GM15510 (cell line): ENCODE results near the gene CAMTA1.

ENCODE experiments used
- POLR2A ChIP-seq: IDR thresholded peaks from 3 replicates; pipeline ENCODE4 v1.6.1; 2011; ENCODE audit warnings: borderline replicate concordance; ENCODE audit not compliant: insufficient read length; ENCODE audit errors: extremely low read depth

Gene CAMTA1

GRCh38 chr1:7429290-7429689 is 644.0 kb downstream of the CAMTA1 start:
- TF ChIP-seq POLR2A = no peak

DNA sequence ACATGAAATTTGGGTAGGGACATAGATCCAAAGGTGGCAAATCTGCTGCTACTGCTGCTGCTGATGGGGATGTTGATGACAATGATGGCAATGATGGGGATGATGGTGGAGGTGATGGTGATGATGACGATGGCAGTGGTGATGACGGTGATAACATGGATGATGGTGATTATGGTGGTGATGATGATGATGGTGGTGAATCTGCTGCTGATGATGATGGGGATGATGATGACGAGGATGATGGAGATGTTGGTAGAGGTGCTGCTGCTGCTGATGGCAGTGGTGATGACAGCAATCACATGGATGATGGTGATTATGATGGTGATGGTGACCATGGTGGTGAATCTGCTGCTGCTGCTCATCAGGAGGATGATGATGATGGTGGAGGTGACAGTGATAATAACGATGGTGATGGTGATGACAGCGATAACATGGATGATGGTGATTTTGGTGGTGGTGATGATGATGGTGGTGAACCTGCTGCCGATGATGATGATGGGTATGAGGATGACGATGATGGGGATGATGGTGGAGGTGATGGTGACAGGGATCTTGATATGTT is 644.9 kb downstream of the CAMTA1 start:
- TF ChIP-seq POLR2A = no peak

DNA sequence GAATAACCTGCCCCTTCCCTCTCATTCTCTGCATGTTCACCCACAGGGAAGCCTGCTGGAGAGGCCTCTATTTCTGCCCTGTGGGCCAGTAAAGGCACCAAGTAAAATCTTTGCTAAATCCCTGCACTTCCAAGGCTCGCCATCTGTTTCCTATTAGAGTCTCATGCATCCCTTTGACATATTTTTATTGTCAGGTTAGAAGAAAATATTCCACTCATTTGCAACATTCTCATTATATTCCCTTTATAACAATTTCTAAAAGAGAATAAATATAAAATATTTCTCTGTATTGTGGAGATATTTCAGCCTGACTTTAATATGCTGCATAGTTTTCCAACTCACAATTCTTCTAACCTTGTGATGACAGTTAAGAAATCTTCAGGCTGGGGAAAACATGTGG is 645.4 kb downstream of the CAMTA1 start:
- TF ChIP-seq POLR2A = no peak

DNA sequence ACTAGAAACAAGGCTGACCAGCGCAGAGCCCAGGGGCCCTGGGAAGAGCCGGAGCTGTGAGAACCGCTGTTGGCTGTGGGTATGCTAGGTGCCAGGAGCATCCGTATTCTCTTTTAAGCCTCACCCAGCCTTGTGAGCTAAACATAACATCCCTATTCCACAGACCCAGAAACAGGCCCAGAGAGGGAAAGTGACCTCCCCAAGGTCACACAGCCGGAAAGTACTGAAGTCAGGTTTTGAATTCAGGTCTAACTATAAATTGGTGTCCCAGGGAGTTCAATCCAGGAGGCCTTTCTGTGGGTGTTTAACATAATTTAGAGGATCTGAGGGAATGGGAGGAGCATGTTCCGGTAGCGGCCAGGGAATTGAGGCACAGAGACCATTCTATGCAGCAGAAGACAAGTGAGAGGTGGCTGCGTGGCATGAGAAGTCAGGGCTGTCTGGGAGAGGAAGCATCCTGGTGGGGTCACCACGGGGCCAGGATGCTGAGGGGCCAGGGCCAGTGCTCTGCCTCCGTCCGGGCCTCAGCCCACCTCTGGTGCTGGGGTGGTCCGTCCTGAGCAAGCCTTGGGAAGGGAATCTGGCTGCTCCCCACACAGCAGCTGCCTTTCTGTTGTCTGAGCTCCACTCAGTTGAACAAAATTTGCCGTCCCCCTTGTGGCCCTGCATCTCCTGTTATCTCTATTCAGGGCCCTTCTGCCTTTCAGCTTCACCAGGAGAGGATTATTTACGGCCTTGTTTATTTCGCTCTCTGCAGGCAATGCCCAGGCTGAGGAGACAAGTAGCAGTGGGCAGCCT is 647.0 kb downstream of the CAMTA1 start:
- no peak for TF ChIP-seq POLR2A

DNA sequence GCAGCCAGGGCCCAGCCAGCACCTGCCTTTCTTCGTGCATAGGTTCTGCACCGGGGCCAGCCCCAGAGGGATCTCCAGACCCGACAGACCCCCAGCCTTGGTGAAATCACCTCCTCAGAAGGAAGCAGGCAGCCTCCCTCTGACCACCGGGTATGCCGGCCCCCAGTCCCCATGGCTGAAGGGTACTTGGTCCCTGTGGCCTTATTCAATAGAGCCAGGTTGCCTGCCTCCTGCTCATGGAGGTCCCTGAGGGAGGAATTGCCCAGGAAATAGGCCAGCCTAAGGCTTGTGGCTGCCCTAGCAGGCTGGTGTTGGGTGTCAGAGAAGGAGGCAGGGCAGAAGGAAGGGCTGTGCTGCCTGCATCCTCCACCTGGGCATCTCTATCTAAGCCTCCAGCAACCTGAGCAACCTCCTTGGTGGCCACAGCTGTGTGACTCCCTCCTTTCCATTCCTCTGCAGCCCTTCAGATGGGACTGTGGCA is 647.7 kb downstream of the CAMTA1 start:
- no peak for TF ChIP-seq POLR2A

GRCh38 chr1:7434566-7434965 is 649.3 kb downstream of the CAMTA1 start:
- TF ChIP-seq POLR2A = no peak

DNA sequence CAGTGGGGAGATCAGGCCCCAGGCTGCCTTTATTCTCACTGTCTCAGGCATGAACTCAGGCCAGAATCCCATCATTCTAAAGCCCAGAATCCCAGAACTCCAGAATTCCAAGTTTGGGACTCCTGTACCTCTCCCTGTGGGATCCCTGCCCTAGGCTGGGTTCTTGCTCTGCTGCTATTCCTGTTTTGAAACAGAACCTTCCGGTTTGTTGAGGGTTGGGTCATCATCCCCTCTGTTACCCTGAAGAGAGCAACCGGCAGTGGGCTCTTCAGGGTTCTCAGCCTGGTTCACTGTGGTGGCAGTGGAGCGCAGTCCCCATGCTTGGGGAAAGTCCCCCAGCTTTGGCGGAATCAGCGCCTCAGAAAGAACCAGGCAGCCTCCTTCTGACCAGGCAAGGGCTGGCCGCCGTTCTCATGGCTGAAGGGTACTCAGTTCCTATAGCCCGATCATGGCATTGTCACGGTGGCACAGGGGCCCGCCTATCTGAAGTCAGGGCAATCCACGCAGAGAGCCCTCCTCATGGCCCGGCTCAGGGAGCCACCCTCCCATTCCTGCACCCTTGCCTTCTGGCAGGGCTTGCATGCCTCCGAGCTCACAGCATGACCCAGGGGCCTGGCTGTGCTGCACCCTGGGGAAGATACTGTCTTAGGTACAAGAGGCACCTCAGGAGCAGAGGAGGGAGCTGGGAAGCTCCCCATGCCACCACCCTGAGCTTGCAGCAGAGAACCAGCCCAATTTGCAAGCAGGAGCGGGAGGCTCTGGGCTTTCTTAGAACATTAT is 650.2 kb downstream of the CAMTA1 start:
- no peak for TF ChIP-seq POLR2A

DNA sequence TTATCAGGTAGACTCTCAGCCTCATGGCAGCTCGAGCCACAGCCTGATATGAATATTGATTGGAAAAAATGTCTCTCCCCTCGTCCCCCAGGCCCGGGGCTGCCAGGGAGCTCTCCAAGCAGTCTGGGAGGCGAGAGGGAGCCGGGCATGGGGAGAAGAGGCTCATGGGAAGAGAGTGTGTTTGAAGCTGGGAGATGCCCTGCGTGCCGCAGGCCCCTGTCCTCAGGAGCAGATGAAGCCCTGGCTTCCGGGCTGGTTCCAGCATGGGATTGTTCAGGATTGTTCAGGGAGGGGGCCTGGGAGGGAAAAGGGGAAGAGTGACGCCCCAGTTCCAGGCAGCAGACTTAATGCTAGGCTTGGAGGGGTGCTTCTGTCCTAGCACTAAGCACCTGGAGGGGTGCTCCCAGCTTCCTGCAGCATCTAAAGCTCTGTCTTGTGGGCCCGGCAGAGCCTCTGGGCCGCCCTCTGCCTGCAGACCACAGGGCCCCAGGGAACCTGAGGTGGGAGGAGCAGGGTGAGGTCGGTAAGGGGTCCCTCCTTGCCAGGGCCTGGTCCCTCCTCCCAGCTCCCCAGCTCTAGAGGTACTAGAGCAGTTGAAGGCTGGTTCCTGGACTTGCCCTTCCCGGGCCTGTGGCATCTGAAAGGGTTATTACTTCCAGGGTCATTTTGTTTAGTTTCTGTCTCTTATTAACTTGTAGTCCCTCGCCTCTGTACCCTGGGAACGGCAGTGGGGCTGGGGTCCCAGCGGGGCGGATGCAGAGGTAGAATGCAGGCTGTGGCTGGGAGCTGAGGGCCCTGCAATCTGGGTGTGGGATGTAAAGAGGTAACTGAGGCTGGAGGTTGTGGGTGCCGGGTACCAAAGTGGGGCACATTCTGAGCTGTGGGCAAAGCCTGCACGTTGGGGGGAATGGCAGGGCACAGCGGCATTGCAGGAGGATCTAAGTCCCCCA is 651.1 kb downstream of the CAMTA1 start:
- no peak for TF ChIP-seq POLR2A

DNA sequence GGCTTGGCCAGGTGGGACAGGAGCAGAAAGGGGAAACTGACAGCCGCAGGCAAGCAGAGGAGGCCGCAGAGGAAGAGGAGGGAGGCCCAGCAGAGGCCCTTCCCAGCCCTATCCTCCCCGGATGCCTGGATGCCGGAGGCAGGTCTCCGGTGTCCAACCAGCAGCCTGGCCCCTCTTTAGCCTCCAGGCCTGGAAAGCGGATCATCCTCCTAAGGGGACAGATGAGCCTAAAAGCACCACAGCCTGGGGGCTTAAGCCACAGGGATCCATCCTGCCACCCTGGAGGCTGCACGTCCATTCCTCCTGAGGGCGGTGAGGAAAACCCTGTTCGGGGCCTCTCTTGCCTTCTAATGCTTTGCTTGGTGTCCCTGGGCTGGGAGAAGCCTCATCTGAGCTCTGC is 651.8 kb downstream of the CAMTA1 start:
- no peak for TF ChIP-seq POLR2A

- TF ChIP-seq POLR2A = no peak
These were observed 652.5 kb downstream of the CAMTA1 start for GRCh38 chr1:7437608-7438395.

DNA sequence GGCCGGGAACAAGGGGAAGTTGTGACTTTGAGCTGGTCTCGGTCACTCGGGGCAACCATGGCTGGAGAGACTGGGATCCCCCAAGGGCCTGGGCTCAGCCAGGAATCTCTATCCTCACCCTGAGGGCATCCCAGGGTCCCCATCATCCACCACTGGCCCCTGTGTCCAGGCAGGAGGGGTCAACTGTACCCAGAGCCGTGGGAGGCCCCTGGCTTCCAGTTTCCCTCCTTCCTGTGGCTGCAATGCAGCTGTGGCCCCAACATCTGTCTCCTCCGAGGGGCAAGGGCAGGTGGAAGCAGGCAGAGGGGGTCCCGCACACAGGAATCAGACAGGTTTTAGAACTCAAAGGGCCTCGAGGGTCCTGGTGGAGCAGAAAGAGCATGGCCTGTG is 653.1 kb downstream of the CAMTA1 start:
- no peak for TF ChIP-seq POLR2A

DNA sequence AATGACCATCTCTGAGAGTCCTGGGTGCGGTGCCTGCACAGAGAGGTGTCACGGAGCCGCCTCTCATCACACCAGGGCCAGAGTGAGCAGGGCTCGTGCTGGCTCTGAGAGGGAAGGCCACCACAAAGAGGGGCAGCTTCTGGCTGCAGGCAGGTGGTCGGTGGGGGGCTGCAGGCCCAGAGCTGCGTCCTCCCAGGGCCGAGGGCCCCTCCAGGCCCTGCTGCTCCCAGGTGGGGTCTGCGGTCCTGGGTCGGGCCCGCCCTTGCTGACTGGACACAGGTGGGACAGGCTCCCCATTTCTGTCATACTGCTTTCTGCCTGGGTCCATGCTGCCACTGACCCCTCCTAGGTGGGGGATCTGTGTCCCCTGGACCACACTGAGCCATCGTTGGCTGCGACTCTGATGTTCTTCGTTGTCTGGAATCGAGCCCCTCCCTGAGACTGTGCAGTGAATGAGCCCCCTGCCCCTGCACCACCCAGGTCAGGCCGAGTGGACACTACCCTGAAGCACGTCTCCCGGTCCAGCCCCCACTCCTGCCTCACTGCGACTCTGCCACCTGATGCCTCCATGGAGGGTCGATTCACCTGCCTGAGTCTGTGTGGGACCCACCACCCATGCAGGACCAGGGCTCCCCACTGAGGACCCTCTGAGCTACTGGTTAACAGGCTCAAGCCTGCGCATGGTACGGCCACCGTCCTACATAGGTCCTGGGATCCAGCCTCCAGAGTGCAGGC is 653.8 kb downstream of the CAMTA1 start:
- no peak for TF ChIP-seq POLR2A

- TF ChIP-seq POLR2A = no peak
These were observed 654.9 kb downstream of the CAMTA1 start for GRCh38 chr1:7440154-7440553.
